Activated CD4-positive, CD25-positive, alpha-beta regulatory T cell treated with anti-CD3 and anti-CD28 coated beads, Interleukin-2, amount 50 U/mL, for 72 hours (primary cell): ENCODE data around the gene CRAT.

Experiments used
- DNase-seq: peaks from one replicate; pipeline ENCODE4 v3.0.0; 2021

Gene CRAT

GRCh38 chr9:129108805-129109536 is 1.6 kb downstream of the CRAT start:
- no peak for DNase-seq

- no peak for DNase-seq
Measured at GRCh38 chr9:129108083-129108804, 2.3 kb downstream of the CRAT start.

GRCh38 chr9:129107651-129108050 is 2.9 kb downstream of the CRAT start:
- no peak for DNase-seq

- DNase-seq = no peak
Measured at GRCh38 chr9:129105857-129106694, 4.5 kb downstream of the CRAT start.

GRCh38 chr9:129104051-129104450 is 6.5 kb downstream of the CRAT start:
- DNase-seq = no peak

GRCh38 chr9:129103595-129103965 is 7.0 kb downstream of the CRAT start:
- DNase-seq = no peak

- DNase-seq = no peak
Measured at GRCh38 chr9:129102791-129103594, 7.6 kb downstream of the CRAT start.

- no peak for DNase-seq
Measured at GRCh38 chr9:129102095-129102525, 8.5 kb downstream of the CRAT start.

GRCh38 chr9:129101279-129101678 is 9.3 kb downstream of the CRAT start:
- no peak for DNase-seq

GRCh38 chr9:129100383-129101169 is 10.0 kb downstream of the CRAT start:
- DNase-seq = no peak

- no peak for DNase-seq
Measured at GRCh38 chr9:129098328-129098727, 12.3 kb downstream of the CRAT start.

GRCh38 chr9:129097671-129098306 is 12.8 kb downstream of the CRAT start:
- no peak for DNase-seq

GRCh38 chr9:129095908-129096307 is 14.7 kb downstream of the CRAT start:
- DNase-seq = no peak

GRCh38 chr9:129095170-129095667 is 15.4 kb downstream of the CRAT start:
- no peak for DNase-seq

- DNase-seq = no peak
Measured at GRCh38 chr9:129094387-129095169, 16.0 kb downstream of the CRAT start.

- no peak for DNase-seq
Measured at GRCh38 chr9:129093602-129094386, 16.8 kb downstream of the CRAT start.

GRCh38 chr9:129089246-129089645 is 21.3 kb downstream of the CRAT start:
- DNase-seq = no peak

- no peak for DNase-seq
Measured at GRCh38 chr9:129084087-129084486, 26.5 kb downstream of the CRAT start.

- DNase-seq = no peak
Measured at GRCh38 chr9:129081388-129081904, 29.1 kb downstream of the CRAT start.
